H1 (cell line): ENCODE results near the gene SLC19A1. TPM values are rescaled to one million over a fixed set of nuclear protein-coding genes. Genes with fewer than 3 reads are reported as not detected.
"Not testable (repeated sequence)": the region's sequence is repeated elsewhere in the genome, so short reads cannot be mapped to it uniquely, and the experiment has no call there.

ENCODE experiments used
- CTCF ChIA-PET: fragments of 300-600 bp; sonication (Branson Sonifier 250); formaldehyde crosslinking; loops from one replicate; lab custom pipeline; 2021; ENCODE audit not compliant: partially characterized antibody; lab: Charles Lee
- POLR2A ChIA-PET: fragments of 300-600 bp; sonication (Branson Sonifier 250); formaldehyde crosslinking; loops from one replicate; lab custom pipeline; 2021; ENCODE audit warnings: inconsistent platforms; ENCODE audit not compliant: partially characterized antibody; lab: Charles Lee
- DNase-seq, 2 experiments: peaks; one replicate each; pipeline versions ENCODE4 v3.0.0 to v3.0.0-alpha.2; 2010 to 2022; ENCODE audit warnings: low spot score in 2 of 2, low read depth in 1 of 2, mixed read lengths in 1 of 2
- FAIRE-seq: peaks from 2 replicates; lab custom pipeline; 2011; peaks lifted over from hg19 to GRCh38; lab: Jason Lieb, UNC
- H2AFZ ChIP-seq: 2 replicates; pipeline ENCODE4 v1.8.1; 2012; ENCODE audit warnings: low read length, inconsistent platforms
- H2AK5ac ChIP-seq: 2 replicates; pipeline ENCODE4 v1.6.1; 2013; ENCODE audit warnings: low read depth, low read length
- H2BK120ac ChIP-seq: replicated peaks from 2 replicates; pipeline ENCODE3; 2013; ENCODE audit warnings: low read depth, low read length, inconsistent platforms
- H2BK12ac ChIP-seq: 2 replicates; pipeline ENCODE4 v1.6.1; 2013; ENCODE audit warnings: low read depth, low read length
- H2BK15ac ChIP-seq: 2 replicates; pipeline ENCODE4 v1.6.1; 2013; ENCODE audit warnings: low read length
- H2BK20ac ChIP-seq: 2 replicates; pipeline ENCODE4 v1.6.1; 2013; ENCODE audit warnings: low read length
- H2BK5ac ChIP-seq: 2 replicates; pipeline ENCODE4 v1.6.1; 2013; ENCODE audit warnings: low read depth, low read length
- H3K14ac ChIP-seq: 2 replicates; pipeline ENCODE4 v1.6.1; 2013; ENCODE audit warnings: inconsistent platforms; ENCODE audit not compliant: insufficient read length
- H3K18ac ChIP-seq: 2 replicates; pipeline ENCODE4 v1.6.1; 2013; ENCODE audit warnings: low read length; ENCODE audit errors: extremely low read depth
- H3K23ac ChIP-seq: 2 replicates; pipeline ENCODE4 v1.6.1; 2013; ENCODE audit warnings: inconsistent platforms; ENCODE audit not compliant: insufficient read length
- H3K23me2 ChIP-seq: 2 replicates; pipeline ENCODE4 v1.6.1; 2013; ENCODE audit warnings: low read depth, low read length
- H3K27ac ChIP-seq: 2 replicates; pipeline ENCODE4 v1.6.1; 2011; ENCODE audit warnings: low read depth, low read length, inconsistent platforms
- H3K27me3 ChIP-seq, 4 experiments: replicated peaks in 1 of 4; 1 replicate in 1 of 4; 2 replicates in 3 of 4; pipeline versions ENCODE4 v1.6.1 to v1.8.1; 2011 to 2013; ENCODE audit warnings: low read length in 3 of 4, mild to moderate bottlenecking in 3 of 4, inconsistent platforms in 2 of 4, mixed read lengths in 2 of 4, moderate library complexity in 1 of 4; ENCODE audit not compliant: control insufficient read depth in 3 of 4, insufficient read depth in 3 of 4; ENCODE audit errors: extremely low read depth in 1 of 4
- H3K36me3 ChIP-seq, 4 experiments: 2 replicates each; pipeline versions ENCODE4 v1.6.1 to v1.8.1; 2011 to 2013; ENCODE audit warnings: mild to moderate bottlenecking in 4 of 4, low read length in 3 of 4, moderate library complexity in 2 of 4, control low read depth in 1 of 4, inconsistent platforms in 1 of 4; ENCODE audit not compliant: insufficient read depth in 4 of 4, control insufficient read depth in 2 of 4
- H3K4ac ChIP-seq: replicated peaks from 2 replicates; pipeline ENCODE3; 2013; ENCODE audit warnings: low read length, low read depth, mixed read lengths, inconsistent platforms; ENCODE audit not compliant: insufficient read length
- H3K4me1 ChIP-seq, 4 experiments: replicated peaks in 1 of 4; 1 replicate in 1 of 4; 2 replicates in 3 of 4; pipeline versions ENCODE4 v1.6.1 to v1.8.1; 2011 to 2013; ENCODE audit warnings: low read length in 3 of 4, inconsistent platforms in 2 of 4, mixed read lengths in 1 of 4; ENCODE audit not compliant: insufficient read depth in 4 of 4, control insufficient read depth in 3 of 4
- H3K4me2 ChIP-seq, 2 experiments: 2 replicates each; pipeline versions ENCODE4 v1.6.1 to v1.8.1; 2011 to 2013; ENCODE audit warnings: low read depth in 2 of 2, low read length in 2 of 2, control low read depth in 1 of 2, inconsistent platforms in 1 of 2, mild to moderate bottlenecking in 1 of 2; ENCODE audit not compliant: insufficient read depth in 1 of 2
- H3K4me3 ChIP-seq, 4 experiments: fragments of 200-600, 300-600 bp in 1 of 4; sonication (generic), shearing (Covaris generic), sonication (Bioruptor Twin) in 1 of 4; 2 replicates each; pipeline versions ENCODE4 v1.5.1 to v1.8.1; 2011 to 2016; ENCODE audit warnings: low read length in 4 of 4, low read depth in 3 of 4, control low read depth in 2 of 4, inconsistent platforms in 2 of 4, mild to moderate bottlenecking in 2 of 4, mixed read lengths in 1 of 4, moderate library complexity in 1 of 4; ENCODE audit not compliant: insufficient read depth in 2 of 4; ENCODE audit errors: extremely low read depth in 1 of 4
- H3K56ac ChIP-seq: replicated peaks from 2 replicates; pipeline ENCODE3; 2013; ENCODE audit warnings: low read depth, mild to moderate bottlenecking, mixed read lengths, low read length, inconsistent platforms; ENCODE audit not compliant: insufficient read length
- H3K79me1 ChIP-seq: 2 replicates; pipeline ENCODE4 v1.6.1; 2013; ENCODE audit warnings: low read depth, low read length, control low read depth
- H3K79me2 ChIP-seq, 2 experiments: 2 replicates each; pipeline versions ENCODE4 v1.6.1 to v1.8.1; 2012 to 2013; ENCODE audit warnings: low read length in 2 of 2, mild to moderate bottlenecking in 2 of 2, inconsistent platforms in 1 of 2; ENCODE audit not compliant: insufficient read depth in 2 of 2, control insufficient read depth in 1 of 2
- H3K9ac ChIP-seq, 4 experiments: replicated peaks in 1 of 4; 1 replicate in 1 of 4; 2 replicates in 3 of 4; pipeline versions ENCODE4 v1.6.1 to v1.8.1; 2011 to 2013; ENCODE audit warnings: low read depth in 3 of 4, low read length in 3 of 4, control low read depth in 2 of 4, mild to moderate bottlenecking in 2 of 4, moderate library complexity in 2 of 4, inconsistent platforms in 1 of 4; ENCODE audit errors: extremely low read depth in 1 of 4
- H3K9me3 ChIP-seq, 2 experiments: 2 replicates each; pipeline versions ENCODE4 v1.6.1 to v1.8.1; 2012 to 2013; ENCODE audit warnings: mild to moderate bottlenecking in 2 of 2, moderate library complexity in 2 of 2, control low read depth in 1 of 2, inconsistent platforms in 1 of 2, low read depth in 1 of 2, low read length in 1 of 2, mixed read lengths in 1 of 2; ENCODE audit not compliant: insufficient read depth in 2 of 2
- H4K20me1 ChIP-seq, 2 experiments: replicated peaks in 1 of 2; 2 replicates each; pipeline versions ENCODE3 to v1.8.1; 2011 to 2013; ENCODE audit warnings: inconsistent platforms in 2 of 2, low read length in 2 of 2, mild to moderate bottlenecking in 1 of 2; ENCODE audit not compliant: insufficient read depth in 2 of 2, control insufficient read depth in 1 of 2
- H4K5ac ChIP-seq: 2 replicates; pipeline ENCODE4 v1.6.1; 2013; ENCODE audit warnings: low read length, low read depth, mixed read lengths, inconsistent platforms; ENCODE audit not compliant: insufficient read length
- H4K8ac ChIP-seq: 2 replicates; pipeline ENCODE4 v1.8.0; 2013; ENCODE audit warnings: mild to moderate bottlenecking, moderate library complexity, low read length, inconsistent platforms; ENCODE audit not compliant: insufficient read depth; ENCODE audit errors: extremely low read depth
- H4K91ac ChIP-seq: replicated peaks from 2 replicates; pipeline ENCODE3; 2013; ENCODE audit warnings: low read length, mixed read lengths, inconsistent platforms; ENCODE audit not compliant: insufficient read length
- WGBS, 2 experiments: shearing (Covaris generic) in 1 of 2; methylation state at CpG; one replicate each; pipeline versions ENCODE4 v1.1.6 to v1.1.7; 2013 to 2015; ENCODE audit warnings: low lambda C conversion rate in 2 of 2, mixed read lengths in 2 of 2, inconsistent platforms in 1 of 2, low coverage in 1 of 2, missing lambda C conversion rate in 1 of 2; ENCODE audit not compliant: insufficient replicate concordance in 2 of 2, insufficient coverage in 1 of 2, insufficient read length in 1 of 2; ENCODE audit errors: extremely low coverage in 1 of 2, missing lambda C conversion rate in 1 of 2; 5-methylcytosine and 5-hydroxymethylcytosine counted together
- polyA plus RNA-seq, 7 experiments: library from polyadenylated mRNA; depleted of rRNA in 3 of 7; stranded (reverse) in 5 of 7; unstranded in 2 of 7; fragments of >200 nt in 5 of 7; fragments of 200-250 nt in 2 of 7; gene quantifications; 1 replicate in 5 of 7; 2 replicates in 1 of 7; 4 replicates in 1 of 7; pipeline versions ENCODE4 v1.2.1 to v1.2.3, GENCODE V29; 2011 to 2013; ENCODE audit warnings: missing spikeins in 2 of 7, mixed read lengths in 2 of 7
- total RNA-seq: library from RNA; stranded (reverse); fragmentation: NEBNext Ultra II Directional; extraction: Animal tissue kit (Norgen Biotek cat#: 25700); gene quantifications from 2 replicates; pipeline ENCODE4 v1.2.1, GENCODE V29; 2021

SLC19A1 gene
- total and polyA plus RNA-seq, 2 of the 8 experiments (the other 6 are each of a cell fraction or from before 2014, with no cell fraction given) = 31.6 to 43.8 TPM

- 95% methylated on average over 10 of the region's 11 CpGs; no CpG with 5 or more reads in 1 of the 2 experiments for WGBS, 2 experiments
Observed at GRCh38 chr21:45564137-45564536, 21.9 kb upstream of the SLC19A1 start.

More at GRCh38 chr21:45564137-45564536, 21.9 kb upstream of the SLC19A1 start:
- H3K79me2 ChIP-seq, H2BK12ac ChIP-seq, H2AFZ ChIP-seq, H3K23me2 ChIP-seq, H3K56ac ChIP-seq, H3K4me2 ChIP-seq, H3K4me3 ChIP-seq, POLR2A ChIA-PET, H2BK120ac ChIP-seq, H3K14ac ChIP-seq, H3K4me1 ChIP-seq, H4K5ac ChIP-seq, H2BK15ac ChIP-seq, H3K36me3 ChIP-seq, H2BK5ac ChIP-seq, H3K23ac ChIP-seq, H4K20me1 ChIP-seq, H4K91ac ChIP-seq, FAIRE-seq, H3K9ac ChIP-seq, H3K27me3 ChIP-seq, H3K4ac ChIP-seq, H2AK5ac ChIP-seq, H3K27ac ChIP-seq, H3K18ac ChIP-seq, H2BK20ac ChIP-seq, H3K9me3 ChIP-seq, H4K8ac ChIP-seq, H3K79me1 ChIP-seq: not testable (repeated sequence)
- DNase-seq = peak in 1 of 2 experiments; percentile 6
- CTCF ChIA-PET = interaction anchor here (0.6 to 1.8 kb wide), 3 partner anchors 8 to 189 kb away, joined by 3 to 6 read pairs (median 4); no protein-coding TSS in a partner anchor
